GM19452 (cell line): ENCODE measurements around the gene SLMAP.

Experiments used
- ATAC-seq: cut with Tn5 transposase; IDR thresholded peaks from one replicate; pipeline ENCODE4 v1.9.1; 2021; ENCODE audit not compliant: unreplicated experiment

Gene SLMAP

GRCh38 chr3:57933602-57934001 is 177.5 kb downstream of the SLMAP start:
- no peak for ATAC-seq

- ATAC-seq = no peak
These were observed 178.3 kb downstream of the SLMAP start for GRCh38 chr3:57934373-57934772.

- ATAC-seq = no peak
These were observed 179.4 kb downstream of the SLMAP start for GRCh38 chr3:57935539-57935938.

- no peak for ATAC-seq
These were observed 181.0 kb downstream of the SLMAP start for GRCh38 chr3:57937092-57937491.

- ATAC-seq = no peak
These were observed 183.7 kb downstream of the SLMAP start for GRCh38 chr3:57939775-57940174.

GRCh38 chr3:57942388-57942787 is 186.3 kb downstream of the SLMAP start:
- no peak for ATAC-seq

- ATAC-seq = no peak
These were observed 186.8 kb downstream of the SLMAP start for GRCh38 chr3:57942872-57943283.

GRCh38 chr3:57943525-57944495 is 187.7 kb downstream of the SLMAP start:
- ATAC-seq = no peak

GRCh38 chr3:57946970-57947381 is 190.9 kb downstream of the SLMAP start:
- ATAC-seq = no peak

- ATAC-seq = no peak
These were observed 192.1 kb downstream of the SLMAP start for GRCh38 chr3:57948080-57948671.

GRCh38 chr3:57948781-57949242 is 192.7 kb downstream of the SLMAP start:
- no peak for ATAC-seq

GRCh38 chr3:57949344-57949743 is 193.2 kb downstream of the SLMAP start:
- ATAC-seq = no peak

- no peak for ATAC-seq
These were observed 193.9 kb downstream of the SLMAP start for GRCh38 chr3:57949785-57950615.

GRCh38 chr3:57951066-57951882 is 195.2 kb downstream of the SLMAP start:
- ATAC-seq = no peak

- no peak for ATAC-seq
These were observed 196.1 kb downstream of the SLMAP start for GRCh38 chr3:57952208-57952631.

GRCh38 chr3:57952651-57953050 is 196.5 kb downstream of the SLMAP start:
- ATAC-seq = no peak

GRCh38 chr3:57953576-57953975 is 197.5 kb downstream of the SLMAP start:
- no peak for ATAC-seq

- ATAC-seq = no peak
These were observed 200.2 kb downstream of the SLMAP start for GRCh38 chr3:57956119-57956832.

GRCh38 chr3:57956833-57957174 is 200.7 kb downstream of the SLMAP start:
- ATAC-seq = no peak

GRCh38 chr3:57957824-57958223 is 201.7 kb downstream of the SLMAP start:
- ATAC-seq = no peak
